ENCODE data around the gene PPARG. TPM values are rescaled to one million over a fixed set of nuclear protein-coding genes. Genes with fewer than 3 reads are reported as not detected.
A peak's percentile ranks its signal among the peaks of the same experiment; 100 is the strongest.

PPARG gene
- total RNA-seq, 1 experiment from 2014 or later, result 7.1 TPM

DNA sequence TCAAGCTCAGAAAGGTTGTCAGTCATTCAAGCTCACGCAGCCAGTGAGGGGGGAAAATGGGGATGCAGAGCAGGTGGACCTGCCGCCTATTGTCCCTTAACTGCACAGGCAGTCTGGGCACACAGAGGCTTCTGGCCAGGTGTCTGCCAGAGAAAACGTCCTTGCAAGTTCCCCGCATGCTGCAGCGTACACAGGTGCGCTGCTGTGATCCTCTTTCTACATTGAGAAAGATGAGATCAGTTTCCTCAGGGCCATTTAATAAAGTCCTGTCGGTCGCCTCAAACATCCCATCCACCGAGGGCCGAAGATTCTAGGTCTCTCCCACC, 195.0 kb downstream of the PPARG start:
- TF ChIP-seq, protein P1, sequence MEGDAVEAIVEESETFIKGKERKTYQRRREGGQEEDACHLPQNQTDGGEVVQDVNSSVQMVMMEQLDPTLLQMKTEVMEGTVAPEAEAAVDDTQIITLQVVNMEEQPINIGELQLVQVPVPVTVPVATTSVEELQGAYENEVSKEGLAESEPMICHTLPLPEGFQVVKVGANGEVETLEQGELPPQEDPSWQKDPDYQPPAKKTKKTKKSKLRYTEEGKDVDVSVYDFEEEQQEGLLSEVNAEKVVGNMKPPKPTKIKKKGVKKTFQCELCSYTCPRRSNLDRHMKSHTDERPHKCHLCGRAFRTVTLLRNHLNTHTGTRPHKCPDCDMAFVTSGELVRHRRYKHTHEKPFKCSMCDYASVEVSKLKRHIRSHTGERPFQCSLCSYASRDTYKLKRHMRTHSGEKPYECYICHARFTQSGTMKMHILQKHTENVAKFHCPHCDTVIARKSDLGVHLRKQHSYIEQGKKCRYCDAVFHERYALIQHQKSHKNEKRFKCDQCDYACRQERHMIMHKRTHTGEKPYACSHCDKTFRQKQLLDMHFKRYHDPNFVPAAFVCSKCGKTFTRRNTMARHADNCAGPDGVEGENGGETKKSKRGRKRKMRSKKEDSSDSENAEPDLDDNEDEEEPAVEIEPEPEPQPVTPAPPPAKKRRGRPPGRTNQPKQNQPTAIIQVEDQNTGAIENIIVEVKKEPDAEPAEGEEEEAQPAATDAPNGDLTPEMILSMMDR (IDR thresholded peaks at IDR 0.05; ENCODE audit: unreplicated experiment), result no peak
- Mint-ChIP-seq H3K27ac (ENCODE audit: low read depth, unreplicated experiment) (peak overlapping the region; percentile 84), H3K4me3 (ENCODE audit: unreplicated experiment) (peak overlapping the region; percentile 92), H3K4me1 (ENCODE audit: insufficient read depth, unreplicated experiment) (peaks cover 15% of the 10 kb centered on the region), H3K9me3 (ENCODE audit: unreplicated experiment) (no peaks in the 10 kb centered on the region), H3K27me3 (ENCODE audit: insufficient read depth, unreplicated experiment) (no peaks in the 10 kb centered on the region), H3K36me3 (ENCODE audit: insufficient read depth, unreplicated experiment) (peaks cover 22% of the 10 kb centered on the region)
- ChIA-PET CTCF (interaction anchor here (0.7 to 10.0 kb wide), 14 partner anchors 22 to 404 kb away, joined by 3 to 156 read pairs (median 4); no protein-coding TSS in a partner anchor), POLR2A (interaction anchor here (0.5 to 4.2 kb wide), 27 partner anchors 11 to 637 kb away, joined by 3 to 71 read pairs (median 4); partner anchors contain the start of genes MKRN2, MKRN2OS, RAF1 and TAMM41)
- intact Hi-C loops (cut with micrococcal nuclease), result loop anchor here (1.0 to 2.0 kb wide), 3 partner anchors 73 to 409 kb away; partner anchors contain the start of genes MKRN2 and RPL32
- BruUV-seq (replicated peaks), result no TSS peak
- DNase-seq (ENCODE audit: unreplicated experiment), result no peak

Other genes with a start within 250 kb of the PPARG start
- not detected in 2 replicates for gene TIMP4, start 130.2 kb upstream of the PPARG start, total RNA-seq (2022)
- gene TSEN2, start 195.4 kb downstream of the PPARG start, total RNA-seq (2022), result 24.5 and 32.3 TPM in 2 replicates

Data from MCF 10A (cell line).